ENCODE results near the gene SLC32A1. TPM values are rescaled to one million over a fixed set of nuclear protein-coding genes. Genes with fewer than 3 reads are reported as not detected.

The SLC32A1 gene
- total and polyA plus RNA-seq, 10 donors = not detected

DNA sequence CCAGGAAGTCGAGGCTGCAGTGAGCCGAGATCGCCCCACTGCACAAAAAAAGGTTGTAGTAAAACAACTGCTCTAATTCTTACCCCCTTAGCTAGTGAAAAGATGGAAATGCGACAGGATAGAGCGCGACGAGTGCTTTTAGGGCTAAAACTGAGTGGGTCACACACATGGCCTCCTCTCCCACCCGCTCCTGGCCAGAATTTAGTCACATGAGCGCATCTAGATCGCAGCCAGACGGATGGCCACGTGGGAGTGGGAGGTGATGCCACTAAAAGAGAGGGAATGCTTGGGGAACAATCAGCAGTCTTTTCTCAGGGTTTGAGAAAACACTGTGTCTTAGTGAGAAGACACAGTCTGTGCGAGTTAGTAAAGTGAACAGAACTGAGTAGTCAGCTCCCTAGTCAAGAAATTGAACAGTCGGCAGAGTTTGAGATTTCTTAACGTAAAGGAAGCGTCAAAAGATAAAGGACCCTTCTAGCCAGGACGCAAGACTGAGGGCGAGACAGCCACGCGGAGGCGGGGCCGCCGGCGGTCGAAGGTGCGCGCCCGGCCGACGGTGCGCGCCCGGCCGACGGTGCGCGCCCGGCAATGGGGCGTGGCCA lies 23.3 kb downstream of the SLC32A1 start:
- no peak for DNase-seq
- H3K27me3 ChIP-seq (replicated peaks in 1 of 7) = peaks cover 0 to 7% (median 0%) of the 10 kb centered on the region in 7 donors
- WGBS, 5 donors = 10 to 14% (median 12%) methylated on average over 38 to 39 of the region's 39 CpGs
- no peaks in the 10 kb centered on the region for H3K9me3 ChIP-seq
- intact Hi-C loops (cut with DNase I; ENCODE audit: low total_unique reads) = no loop called here
- peak overlapping the region; percentile 81 to 95 (median 90) for H3K27ac ChIP-seq
- H3K36me3 ChIP-seq = peaks cover 0 to 10% (median 4%) of the 10 kb centered on the region in 6 donors
- TF ChIP-seq POLR2A (IDR thresholded peaks at IDR 0.05) (no peak), POLR2AphosphoS5 (IDR thresholded peaks at IDR 0.05) (no peak)
- TF ChIP-seq, protein P1, sequence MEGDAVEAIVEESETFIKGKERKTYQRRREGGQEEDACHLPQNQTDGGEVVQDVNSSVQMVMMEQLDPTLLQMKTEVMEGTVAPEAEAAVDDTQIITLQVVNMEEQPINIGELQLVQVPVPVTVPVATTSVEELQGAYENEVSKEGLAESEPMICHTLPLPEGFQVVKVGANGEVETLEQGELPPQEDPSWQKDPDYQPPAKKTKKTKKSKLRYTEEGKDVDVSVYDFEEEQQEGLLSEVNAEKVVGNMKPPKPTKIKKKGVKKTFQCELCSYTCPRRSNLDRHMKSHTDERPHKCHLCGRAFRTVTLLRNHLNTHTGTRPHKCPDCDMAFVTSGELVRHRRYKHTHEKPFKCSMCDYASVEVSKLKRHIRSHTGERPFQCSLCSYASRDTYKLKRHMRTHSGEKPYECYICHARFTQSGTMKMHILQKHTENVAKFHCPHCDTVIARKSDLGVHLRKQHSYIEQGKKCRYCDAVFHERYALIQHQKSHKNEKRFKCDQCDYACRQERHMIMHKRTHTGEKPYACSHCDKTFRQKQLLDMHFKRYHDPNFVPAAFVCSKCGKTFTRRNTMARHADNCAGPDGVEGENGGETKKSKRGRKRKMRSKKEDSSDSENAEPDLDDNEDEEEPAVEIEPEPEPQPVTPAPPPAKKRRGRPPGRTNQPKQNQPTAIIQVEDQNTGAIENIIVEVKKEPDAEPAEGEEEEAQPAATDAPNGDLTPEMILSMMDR (IDR thresholded peaks at IDR 0.05 in 8 of 11, conservative IDR thresholded peaks at IDR 0.05 in 3 of 11) = no peak
- peaks cover 6 to 42% (median 29%) of the 10 kb centered on the region in 6 donors for H3K4me1 ChIP-seq
- H3K4me3 ChIP-seq = peak overlapping the region; percentile 8 to 98 (median 88)

DNA sequence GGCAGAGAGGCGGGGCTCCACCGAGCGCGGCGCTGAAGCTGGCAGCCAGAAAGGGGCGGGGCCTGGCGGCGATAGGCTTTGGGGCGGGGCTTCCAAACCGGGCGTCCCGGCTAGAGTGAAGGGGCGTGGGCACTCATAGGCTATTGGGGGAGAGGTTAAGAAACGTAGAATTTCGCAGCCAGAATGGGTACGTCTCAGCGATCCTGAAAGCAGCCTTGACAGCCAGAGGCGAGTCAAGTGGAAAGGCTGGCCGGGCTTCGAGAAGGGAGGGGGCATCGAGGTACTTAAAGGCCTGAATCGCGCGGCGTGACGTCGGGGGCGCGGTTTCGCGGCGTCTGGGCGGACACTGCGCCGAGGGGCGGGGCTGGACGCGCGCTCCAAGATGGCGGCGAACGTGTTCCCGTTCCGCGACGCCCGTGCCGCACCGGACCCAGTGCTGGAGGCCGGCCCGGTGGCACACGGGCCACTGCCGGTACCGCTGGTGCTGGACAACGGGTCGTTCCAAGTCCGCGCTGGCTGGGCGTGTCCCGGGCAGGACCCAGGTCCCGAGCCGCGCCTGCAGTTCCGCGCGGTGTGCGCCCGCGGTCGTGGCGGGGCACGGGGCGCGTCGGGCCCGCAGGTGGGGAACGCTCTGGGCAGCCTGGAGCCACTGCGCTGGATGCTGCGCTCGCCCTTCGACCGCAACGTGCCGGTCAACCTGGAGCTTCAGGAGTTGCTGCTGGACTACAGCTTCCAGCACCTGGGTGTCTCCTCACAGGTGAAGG lies 24.0 kb downstream of the SLC32A1 start, which contains the start of gene ACTR5:
ACTR5 (plus strand) TSS at position 364 of the 764 bp plus-strand sequence; CDS start at position 383, 19 bp downstream.
- H3K27ac ChIP-seq = peak within 1 kb of the TSS; percentile 81 to 95 (median 90)
- peak; percentile 99 for DNase-seq
- peaks cover 6 to 42% (median 29%) of the 10 kb centered on the region in 6 donors for H3K4me1 ChIP-seq
- H3K36me3 ChIP-seq = peaks cover 0 to 17% (median 8%) of the 10 kb centered on the region in 6 donors
- H3K27me3 ChIP-seq (replicated peaks in 1 of 7) = peaks cover 0 to under 1% (median 0%) of the 10 kb centered on the region in 7 donors
- H3K4me3 ChIP-seq = peak within 1 kb of the TSS; percentile 73 to 98 (median 90)
- TF ChIP-seq POLR2A (IDR thresholded peaks at IDR 0.05) (peak in 1 of 3 donors; percentile 45), POLR2AphosphoS5 (IDR thresholded peaks at IDR 0.05) (peak; percentile 85 to 89 (median 88))
- TF ChIP-seq, protein P1 (IDR thresholded peaks at IDR 0.05 in 8 of 11, conservative IDR thresholded peaks at IDR 0.05 in 3 of 11) = peak in 2 of 11 experiments; percentile 16 to 19
- 0 to 1% (median 0%) methylated on average over 16 to 84 of the region's 84 CpGs for WGBS, 5 donors
- intact Hi-C loops (cut with DNase I; ENCODE audit: low total_unique reads) = no loop called here
- H3K9me3 ChIP-seq = no peaks in the 10 kb centered on the region

DNA sequence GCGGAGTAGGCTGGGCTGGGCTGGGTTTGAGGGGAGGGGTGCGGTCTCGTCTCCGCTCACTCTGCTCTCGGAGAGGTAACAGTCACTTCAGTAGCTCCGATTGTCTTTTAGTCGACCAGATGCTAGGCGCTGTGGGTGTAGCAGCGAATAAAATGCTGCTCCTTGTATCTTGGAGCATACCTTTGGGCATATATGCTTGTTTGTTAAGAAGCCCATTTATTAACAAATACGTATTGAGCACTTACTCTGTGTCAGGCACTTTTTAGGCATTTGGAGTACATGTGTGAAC lies 24.5 kb downstream of the SLC32A1 start:
- Histone ChIP-seq H3K27me3 (replicated peaks in 1 of 7) (no peaks in the 10 kb centered on the region), H3K4me1 (peaks cover 6 to 42% (median 29%) of the 10 kb centered on the region in 6 donors), H3K36me3 (peaks cover 0 to 23% (median 9%) of the 10 kb centered on the region in 6 donors), H3K4me3 (peak overlapping the region; percentile 73 to 98 (median 90)), H3K27ac (peak overlapping the region; percentile 81 to 95 (median 90)), H3K9me3 (no peaks in the 10 kb centered on the region)
- WGBS, 5 donors = 0 to 2% (median 2%) methylated on average over 9 to 10 of the region's 10 CpGs
- intact Hi-C loops (cut with DNase I; ENCODE audit: low total_unique reads) = no loop called here
- DNase-seq = no peak
- TF ChIP-seq, protein P1 (IDR thresholded peaks at IDR 0.05 in 8 of 11, conservative IDR thresholded peaks at IDR 0.05 in 3 of 11) = no peak
- TF ChIP-seq POLR2A (IDR thresholded peaks at IDR 0.05) (no peak), POLR2AphosphoS5 (IDR thresholded peaks at IDR 0.05) (no peak)

Data from spleen (tissue), 11 donors.